NCI-H1105 treated with DMSO at 0.1 percent for 48 hours (cell line): ENCODE results near the gene HTRA2.
"Not testable (repeated sequence)": the region's sequence is repeated elsewhere in the genome, so short reads cannot be mapped to it uniquely, and the experiment has no call there.

Source experiments
- DNase-seq: peaks from one replicate; lab custom pipeline; 2025; lab: John Stamatoyannopoulos, UW

Gene HTRA2

DNA sequence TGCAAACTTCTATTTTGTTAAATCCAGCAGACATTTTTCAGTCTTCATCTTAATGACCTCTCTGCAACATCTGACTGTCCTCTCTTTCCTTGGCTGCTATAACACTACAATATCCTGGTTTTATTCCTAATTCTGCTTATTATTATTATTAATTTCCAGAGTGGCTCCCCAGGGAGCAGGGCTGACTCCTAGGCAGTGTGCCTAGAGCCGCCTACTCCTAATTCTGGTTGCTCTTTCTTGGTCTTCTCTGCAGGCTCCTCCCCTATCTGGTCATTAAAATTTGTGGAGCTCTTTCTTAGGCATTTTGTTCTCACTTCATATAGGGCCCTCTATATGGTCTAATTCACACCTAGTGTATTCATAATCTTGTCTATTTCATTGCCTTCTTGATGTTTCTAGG, 13.2 kb downstream of the HTRA2 start:
- DNase-seq, result no peak

DNA sequence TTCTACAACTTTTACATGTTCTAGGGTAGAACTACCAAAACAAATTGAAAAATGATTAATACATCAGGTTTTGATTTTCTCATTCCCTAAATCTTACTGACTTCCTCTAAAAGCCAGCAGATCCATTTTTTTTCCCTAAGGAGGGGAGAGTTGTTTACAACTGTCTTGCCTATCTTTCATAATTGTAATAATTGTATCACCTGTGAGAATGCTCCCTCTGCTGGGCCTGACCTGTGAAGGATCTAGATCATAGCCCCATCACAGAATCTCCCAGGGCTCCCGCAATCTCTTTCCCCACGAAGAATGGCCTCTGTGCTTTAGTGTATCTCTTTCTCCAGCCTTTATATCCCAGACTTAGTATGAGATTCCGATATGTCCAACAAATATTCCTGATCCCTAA, 14.9 kb downstream of the HTRA2 start:
- DNase-seq, result peak; percentile 3

DNA sequence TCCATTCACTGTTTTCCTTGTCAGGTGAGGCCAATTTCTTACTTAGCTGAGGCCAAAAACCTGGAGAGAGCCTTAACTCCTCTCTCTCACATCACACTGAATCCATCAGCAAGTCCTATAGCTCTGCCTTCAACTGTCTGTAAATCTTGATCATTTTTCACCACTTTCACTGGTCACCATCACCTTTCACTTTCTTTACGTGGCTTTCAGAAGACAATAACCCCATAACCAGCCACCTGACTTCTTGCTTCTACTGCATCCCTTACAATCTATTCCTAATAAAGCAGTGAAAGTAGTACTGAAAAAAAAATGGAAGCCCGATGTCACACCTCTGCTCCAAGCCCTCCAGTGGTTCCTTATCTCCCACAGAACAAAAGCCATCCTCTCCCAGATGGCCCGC, 16.3 kb downstream of the HTRA2 start:
- DNase-seq, result no peak

DNA sequence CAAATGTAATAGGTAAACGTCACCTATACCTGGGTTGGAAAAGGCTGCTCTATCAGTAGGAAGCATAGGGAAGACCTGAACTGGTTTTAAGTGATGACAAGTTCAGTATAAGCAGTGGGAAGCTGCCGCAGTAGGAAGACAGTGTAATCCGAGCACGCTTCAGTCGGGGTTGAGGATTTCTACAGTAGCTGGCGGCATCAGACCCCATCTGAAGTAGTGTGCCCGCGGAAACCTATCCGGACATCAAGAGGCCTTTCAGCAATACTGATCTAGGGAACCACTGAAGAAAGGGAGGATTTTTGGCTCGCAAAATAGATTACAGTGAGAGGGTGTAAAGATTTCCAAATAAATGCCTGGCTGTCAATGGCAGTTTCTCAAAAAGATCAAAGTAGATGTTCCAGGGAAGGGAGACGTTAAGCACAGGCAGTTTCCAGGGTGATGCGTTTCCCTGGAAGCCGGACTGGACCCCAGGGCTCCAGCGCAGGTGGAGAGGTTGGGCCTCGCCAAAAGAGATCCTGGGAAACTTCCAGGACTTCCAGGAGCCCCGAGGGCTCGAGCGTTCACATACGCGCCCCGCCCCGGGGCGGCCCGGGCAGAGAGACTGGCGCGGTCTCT, 18.7 kb downstream of the HTRA2 start:
- DNase-seq, result peak; percentile 63

DNA sequence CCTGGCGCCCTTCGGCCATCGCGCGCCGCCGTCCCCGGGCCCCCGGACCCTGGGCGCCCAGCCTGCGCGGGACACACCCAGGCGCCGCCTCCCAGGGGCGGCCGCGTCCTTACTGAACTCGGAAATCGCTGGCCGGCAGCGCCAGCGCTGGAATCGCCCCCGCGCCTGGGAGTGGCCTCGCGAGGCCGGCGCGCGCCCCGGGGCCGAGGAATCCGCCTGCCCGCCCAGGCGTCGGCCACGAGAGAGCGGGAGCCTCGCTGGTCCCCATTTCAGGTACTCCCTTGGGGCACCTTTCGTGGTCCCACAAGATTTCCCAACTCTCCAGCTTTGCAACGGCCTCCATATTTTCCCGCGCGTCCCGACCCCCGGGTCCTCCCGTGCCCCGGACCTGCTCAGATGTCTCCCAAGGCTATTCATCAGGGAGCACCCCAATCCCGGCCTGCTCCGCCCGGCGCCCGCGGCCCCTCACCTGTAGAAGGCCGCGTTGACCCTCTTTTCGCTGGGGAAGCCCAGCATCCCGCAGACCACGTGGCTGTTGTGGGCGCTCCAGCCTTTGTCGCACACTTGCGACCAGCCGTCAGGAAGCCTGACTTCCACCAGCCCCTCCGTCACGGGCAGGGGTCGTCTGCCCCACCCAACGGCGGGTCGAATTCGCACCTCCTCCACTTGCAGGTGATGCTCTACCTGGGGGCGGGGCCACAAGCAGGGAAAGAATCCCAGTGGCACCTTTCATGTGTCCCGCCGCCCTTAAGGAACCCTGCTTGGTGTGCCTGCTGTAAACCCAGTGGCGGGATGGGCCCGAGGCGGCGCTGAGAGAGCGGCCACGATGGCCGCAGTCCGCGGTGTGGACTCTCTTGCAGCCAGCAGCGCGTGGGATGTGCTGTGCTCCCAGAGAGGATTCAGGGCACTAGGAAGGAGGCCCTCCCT, 19.4 kb downstream of the HTRA2 start:
- peak; percentile 60 for DNase-seq

DNA sequence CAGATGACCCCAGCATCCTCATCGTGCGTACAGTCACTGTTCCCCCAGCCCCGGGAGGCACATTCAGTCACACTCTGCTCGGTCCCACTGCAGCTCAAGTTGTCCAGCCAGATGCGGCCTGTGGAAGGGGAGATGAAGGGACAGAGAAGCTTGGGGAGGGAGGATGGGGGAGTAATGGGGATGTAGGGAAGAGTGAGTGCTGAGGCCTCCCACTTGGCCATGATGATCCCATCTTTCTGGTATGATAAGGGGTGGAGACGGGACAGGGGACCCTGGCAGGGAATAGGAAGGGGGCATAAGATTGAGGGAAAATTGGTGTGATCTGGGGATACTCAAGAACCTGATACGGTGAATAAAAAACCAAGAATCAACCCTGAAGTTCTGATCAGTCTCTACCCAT, 20.5 kb downstream of the HTRA2 start:
- no peak for DNase-seq

DNA sequence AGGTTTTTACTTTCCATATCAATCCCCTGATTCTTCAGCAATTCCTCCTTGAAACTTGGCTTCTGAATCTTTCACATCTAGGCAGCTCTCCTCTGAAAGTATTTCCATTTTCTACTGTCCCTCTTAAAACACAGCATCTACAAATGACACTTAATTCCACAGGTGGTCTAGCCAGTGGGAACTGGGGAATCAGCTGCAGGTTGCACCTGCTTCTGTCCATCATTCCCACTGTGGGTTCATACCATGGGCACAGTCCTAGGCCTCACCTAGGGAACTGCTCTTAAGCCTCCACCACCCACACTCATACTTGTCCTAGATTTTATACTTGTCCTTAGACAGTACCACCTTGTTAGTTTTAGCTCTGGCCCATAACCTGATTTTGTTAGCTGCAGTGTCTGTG, 21.8 kb downstream of the HTRA2 start:
- no peak for DNase-seq

DNA sequence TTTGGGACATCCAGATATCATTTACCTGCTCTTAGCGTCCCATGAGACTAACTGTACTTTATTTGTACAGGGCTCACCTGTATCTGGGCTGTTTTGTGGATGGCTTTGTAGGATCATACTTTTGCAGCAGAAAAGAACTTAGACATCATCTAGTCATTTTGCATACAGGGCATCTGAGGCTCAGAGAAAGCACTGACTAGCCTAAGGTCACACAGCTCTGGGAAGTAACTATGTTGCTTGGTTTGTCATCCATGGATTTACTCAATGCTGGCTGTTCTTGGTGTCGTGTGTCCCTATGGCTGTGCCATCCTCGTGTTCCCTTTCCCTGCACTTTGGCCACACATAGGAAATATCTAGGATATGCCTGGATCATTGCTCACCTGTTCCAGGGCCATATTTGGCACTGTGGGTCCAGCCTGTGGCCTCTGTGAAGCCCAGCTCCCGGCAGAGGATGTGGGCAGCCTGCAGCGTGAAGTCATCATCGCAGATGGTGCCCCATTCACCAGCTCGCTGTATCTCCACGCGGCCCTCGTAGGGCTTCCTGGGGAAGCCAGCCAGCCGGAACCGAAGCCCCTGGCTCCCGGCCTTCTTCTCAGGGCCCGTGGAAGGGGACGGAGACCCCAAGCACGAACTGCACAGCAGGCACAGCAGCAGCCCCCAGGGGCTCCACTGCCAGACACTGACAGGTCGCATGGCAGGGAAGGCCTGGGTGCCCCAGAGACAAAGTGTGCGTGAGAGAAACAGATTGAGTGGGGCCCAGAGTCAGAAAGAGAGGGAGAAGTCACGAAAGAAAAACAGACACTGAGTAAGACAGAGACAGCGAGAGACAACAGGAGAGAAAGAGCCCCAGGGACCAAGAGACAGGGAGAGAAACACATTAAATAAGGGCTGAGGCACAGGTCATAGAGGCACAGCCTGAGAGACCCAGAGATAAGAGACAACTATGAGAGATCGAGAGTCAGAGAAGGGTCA, 22.5 kb downstream of the HTRA2 start:
- no peak for DNase-seq

DNA sequence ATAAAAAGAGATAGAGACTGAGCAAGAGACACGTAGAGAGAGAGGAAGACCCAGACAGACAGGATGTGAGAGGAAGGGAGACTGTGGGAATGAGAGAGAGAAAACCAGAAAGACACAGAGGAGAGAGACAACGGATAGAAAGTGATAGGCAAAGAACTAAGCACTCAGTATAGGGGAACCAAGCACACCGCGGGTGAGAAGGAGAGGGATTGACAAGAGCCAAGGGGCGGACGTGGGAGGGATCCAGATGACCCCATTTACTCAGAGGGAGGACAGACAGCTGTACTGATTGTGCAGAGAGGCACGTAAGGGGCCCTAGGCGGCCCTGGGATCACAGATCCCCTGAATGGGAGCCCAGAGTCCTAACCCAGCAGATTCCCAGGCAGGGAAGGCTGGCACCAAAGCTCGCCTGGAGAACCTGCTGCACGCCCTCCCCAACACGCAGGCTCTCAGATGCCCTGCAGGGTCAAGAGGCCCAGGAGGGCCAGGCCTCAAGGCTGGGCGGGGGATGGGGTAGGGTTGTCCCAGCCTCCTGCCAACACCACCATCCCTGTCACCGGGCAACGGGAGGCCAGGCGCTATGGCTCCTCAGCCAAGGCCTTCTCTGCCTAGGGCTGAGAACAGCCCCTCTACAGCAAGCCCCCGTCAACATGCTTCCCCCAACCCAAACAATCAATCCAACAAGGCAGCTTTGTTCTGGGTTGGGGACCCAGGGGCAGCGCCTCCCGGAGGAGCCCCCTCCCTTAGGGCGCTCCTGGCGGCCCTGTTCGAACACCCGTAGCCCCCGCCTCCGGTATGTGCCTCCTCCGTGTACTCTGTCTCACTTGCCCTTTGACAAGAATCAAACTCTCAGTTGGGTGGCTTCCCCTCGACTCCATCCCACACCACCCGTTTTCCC, 23.4 kb downstream of the HTRA2 start:
- no peak for DNase-seq

DNA sequence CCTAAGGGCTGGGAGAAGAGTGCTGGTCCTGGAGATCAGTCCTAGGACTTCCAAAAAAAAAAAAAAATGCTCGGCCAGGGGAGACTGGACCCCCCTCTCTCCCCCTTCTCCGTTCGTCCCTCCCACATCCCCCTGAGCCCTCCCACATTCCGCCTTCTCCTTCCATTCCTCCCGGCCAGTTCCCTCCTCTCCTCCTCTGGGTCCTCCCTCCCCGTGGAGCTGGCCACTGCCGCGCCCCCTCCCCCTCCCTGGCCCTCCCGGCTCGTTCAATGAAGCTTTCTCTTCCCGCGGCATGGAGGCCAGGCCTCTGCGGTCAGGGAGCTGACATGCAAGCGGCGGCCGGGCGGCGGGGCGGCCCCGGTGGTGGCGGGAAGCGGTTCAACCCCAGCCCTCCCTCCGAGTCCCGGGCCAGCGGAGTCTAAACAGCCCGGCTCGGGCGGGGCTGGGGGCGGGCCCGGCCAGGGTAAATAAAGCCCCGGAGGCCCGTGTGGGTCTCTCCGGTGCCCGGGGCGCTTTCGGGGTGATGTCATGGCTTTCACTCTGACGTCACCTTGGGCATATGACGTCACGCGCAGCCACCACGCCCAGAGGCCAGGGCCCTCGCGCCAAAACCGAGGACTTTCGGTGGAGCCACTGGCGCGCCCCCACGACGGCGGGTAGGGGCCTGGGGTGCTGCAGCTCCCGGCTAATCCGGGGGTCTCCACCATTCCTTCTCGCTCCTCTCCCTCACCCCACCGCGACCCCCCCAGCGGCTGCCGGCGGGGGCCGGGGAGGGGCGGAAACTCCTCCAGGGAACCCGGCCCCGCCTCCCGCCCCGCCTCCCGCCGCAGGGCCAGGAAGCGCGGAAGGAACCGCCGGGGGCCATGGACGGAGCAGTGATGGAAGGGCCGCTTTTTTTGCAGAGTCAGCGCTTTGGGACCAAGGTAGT, 24.4 kb downstream of the HTRA2 start, which contains the start of the genes DOK1 and LOXL3:
TSS of gene DOK1 (plus strand) at position 829 of the 928 bp plus-strand sequence. CDS start at position 864, 35 bp downstream.
TSS of gene LOXL3 (minus strand) at position 51 of the 928 bp plus-strand sequence. CDS start 1,308 bp downstream, outside the sequence.
- peak; percentile 58 for DNase-seq

DNA sequence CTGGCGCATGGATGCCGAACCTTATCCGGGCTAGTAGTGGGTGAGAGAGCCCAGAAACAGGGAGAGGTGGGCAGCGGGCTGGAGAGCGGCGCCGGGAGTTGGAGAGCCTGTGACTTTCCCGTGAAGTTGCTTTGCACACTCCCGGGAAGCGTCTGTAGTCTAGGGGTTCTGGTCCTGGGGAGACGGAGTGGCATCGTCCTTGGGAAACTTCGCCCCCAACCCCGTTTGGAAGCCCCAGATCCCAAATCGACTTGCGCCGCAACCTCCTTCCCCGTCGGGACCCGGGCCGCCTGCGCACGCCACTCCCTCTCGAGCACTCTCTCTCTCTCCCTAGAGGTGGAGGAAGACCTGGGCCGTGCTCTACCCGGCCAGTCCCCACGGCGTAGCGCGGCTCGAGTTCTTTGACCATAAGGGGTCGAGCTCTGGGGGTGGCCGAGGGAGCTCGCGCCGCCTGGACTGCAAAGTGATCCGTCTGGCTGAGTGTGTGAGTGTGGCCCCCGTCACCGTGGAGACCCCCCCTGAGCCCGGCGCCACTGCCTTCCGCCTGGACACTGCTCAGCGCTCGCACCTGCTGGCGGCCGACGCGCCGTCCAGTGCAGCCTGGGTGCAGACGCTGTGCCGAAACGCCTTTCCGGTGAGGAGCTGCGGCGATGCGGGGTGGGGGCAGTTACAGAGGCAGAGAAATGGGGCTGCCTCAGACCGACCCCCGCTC, 25.2 kb downstream of the HTRA2 start:
- DNase-seq, result peak; percentile 49

DNA sequence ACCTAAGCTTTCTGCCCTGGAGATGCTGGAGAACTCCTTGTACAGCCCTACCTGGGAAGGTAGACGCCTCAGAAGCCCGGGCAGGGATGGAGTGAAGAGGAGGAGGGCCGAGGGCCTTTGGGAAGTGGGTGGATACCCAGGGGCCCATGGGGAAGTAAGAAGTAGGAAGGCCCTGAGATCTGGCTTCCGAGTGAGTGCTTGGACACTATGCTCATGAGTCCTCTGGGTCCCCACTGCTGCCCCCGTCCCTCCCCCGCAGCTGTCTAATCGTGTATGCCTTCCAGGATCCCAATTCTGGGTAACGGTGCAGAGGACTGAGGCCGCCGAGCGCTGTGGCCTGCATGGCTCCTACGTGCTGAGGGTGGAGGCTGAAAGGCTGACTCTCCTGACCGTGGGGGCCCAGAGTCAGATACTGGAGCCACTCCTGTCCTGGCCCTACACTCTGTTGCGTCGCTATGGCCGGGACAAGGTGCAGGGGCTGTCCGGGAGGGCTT, 25.9 kb downstream of the HTRA2 start:
- no peak for DNase-seq

DNA sequence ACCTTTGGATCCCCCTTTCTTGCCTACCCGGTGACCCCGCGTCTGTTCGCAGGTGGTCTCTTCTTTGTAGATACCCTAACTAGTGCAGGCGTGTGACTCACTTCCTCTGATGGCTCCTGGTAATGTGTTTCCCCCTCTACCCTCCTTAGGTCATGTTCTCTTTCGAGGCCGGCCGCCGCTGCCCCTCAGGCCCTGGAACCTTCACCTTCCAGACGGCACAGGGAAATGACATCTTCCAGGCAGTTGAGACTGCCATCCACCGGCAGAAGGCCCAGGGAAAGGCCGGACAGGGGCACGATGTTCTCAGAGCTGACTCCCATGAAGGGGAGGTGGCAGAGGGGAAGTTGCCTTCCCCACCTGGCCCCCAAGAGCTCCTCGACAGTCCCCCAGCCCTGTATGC, 26.4 kb downstream of the HTRA2 start:
- no peak for DNase-seq

DNA sequence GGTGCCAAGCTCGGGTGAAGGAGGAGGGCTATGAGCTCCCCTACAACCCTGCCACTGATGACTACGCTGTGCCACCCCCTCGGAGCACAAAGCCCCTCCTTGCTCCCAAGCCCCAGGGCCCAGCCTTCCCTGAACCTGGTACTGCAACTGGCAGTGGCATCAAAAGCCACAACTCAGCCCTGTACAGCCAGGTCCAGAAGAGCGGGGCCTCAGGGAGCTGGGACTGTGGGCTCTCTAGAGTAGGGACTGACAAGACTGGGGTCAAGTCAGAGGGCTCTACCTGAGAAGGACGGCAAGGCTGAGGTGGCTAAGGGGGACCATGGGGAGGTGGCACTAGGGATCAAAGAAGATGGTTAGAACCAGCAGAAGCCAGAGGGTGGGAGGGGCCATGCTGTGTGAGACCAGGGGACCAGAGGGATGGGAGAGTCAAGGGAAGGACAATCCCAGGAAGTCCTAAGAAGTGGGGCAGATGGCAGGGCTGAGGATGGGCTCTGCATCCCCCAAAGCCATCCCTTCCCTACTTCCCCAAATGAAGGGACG, 27.2 kb downstream of the HTRA2 start:
- no peak for DNase-seq

DNA sequence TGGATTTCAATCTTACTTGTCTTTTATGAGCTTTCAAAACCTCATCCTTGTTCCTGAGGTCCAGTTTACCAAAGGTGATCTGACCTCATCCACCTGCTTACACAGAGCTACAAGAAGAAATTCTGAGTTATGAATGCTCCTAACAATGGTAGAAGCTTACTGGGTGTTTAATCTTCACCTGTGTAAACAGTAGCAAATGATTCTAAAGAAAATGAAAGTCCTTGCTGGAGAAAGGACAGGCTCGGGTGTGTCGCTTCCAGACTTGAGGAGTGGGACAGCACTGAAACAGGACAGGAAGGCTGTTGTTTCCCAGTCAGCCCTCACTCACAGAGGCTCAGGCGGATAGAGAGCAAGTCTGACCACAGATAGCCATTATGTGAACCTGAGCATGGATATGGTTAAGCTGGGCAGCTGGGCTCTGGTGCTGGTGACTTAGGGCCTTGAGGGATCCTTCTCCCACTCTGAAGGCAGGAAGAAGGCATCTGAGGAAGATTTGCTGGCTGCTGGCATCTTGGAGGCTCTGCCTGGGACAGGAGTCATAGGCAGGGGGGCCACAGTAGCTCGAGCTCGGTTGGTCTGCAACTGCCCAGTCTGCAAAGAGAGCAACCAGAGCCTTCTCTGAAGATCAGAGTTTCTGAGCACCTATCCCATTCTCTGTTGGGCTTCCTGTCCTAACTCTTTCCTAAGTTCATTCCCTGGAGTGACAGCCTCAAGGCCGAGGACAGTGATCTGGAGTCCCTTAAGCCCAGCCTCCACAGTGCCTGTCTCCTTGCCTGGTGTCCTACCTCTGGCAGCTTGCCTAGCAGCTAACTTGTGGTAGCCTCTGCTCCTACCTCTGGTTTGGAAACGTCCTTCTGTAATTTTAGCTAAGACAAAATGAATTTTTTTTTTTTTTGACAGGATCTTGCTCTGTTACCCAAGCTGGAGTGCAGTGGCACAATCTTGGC, 28.8 kb downstream of the HTRA2 start:
- DNase-seq, result no peak

DNA sequence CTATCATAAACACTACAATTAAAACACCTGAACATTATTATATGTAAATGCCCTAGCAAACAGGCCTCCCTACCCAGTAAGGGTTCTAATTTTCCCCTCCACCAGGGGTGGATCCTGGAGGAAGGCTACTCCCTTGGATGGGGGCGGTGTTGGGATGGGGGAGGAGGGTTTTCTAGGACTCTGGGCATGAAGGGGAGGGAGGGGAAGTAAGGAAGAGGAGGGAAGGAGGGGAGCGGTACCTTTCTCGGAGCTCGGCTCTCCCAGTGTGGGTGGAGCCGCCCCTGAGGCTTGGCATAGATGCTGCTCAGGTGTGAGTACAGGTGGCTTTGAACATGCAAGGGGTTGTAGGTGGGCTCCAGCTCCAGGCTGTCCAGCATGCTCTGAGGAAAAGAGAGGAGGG, 30.2 kb downstream of the HTRA2 start:
- DNase-seq, result no peak

DNA sequence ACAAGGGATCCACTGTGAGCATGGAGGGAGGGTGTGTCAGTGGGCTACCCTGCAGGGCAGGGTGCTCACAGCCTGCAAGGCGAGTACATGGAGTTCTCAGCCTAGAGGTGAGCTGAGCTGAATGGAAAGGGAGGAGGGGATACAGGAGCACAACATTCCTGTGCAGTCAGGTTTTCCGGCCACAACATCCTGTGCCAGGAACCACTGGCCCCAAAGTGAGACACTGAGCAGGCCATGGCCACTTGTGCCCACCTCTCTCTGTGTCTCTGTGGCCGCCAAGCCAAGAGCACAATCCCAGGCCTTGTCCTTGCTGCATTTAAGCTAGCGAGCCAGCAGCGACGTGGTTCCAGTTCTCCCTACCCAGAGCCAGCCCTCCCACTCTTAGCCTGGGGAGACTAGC, 30.9 kb downstream of the HTRA2 start:
- DNase-seq, result no peak

DNA sequence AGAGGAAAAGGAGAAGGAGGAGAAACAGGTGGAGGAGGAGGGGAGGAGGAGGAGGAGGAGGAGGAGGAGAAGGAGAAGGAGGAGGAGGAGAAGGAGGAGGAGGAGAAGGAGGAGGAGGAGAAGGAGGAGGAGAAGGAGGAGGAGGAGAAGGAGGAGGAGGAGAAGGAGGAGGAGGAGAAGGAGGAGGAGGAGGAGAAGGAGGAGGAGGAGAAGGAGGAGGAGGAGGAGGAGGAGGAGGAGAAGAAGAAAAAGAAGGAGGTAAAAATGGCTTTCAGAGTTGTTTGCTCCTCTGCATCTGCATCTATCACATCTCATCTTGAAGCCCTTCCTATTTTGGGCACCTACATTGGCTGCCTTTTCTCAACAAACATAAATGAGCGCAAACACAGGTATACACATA, 31.3 kb downstream of the HTRA2 start:
- DNase-seq, result not testable (repeated sequence)
